HG02759 (cell line): ENCODE results near the gene DLST.

Source experiments
- ATAC-seq: cut with Tn5 transposase; IDR thresholded peaks from one replicate; pipeline ENCODE4 v1.9.1; 2021; ENCODE audit warnings: mild to moderate bottlenecking, moderate library complexity; ENCODE audit not compliant: unreplicated experiment

The DLST gene

GRCh38 chr14:74938531-74939495, 57.1 kb downstream of the DLST start:
- ATAC-seq, result no peak

DNA sequence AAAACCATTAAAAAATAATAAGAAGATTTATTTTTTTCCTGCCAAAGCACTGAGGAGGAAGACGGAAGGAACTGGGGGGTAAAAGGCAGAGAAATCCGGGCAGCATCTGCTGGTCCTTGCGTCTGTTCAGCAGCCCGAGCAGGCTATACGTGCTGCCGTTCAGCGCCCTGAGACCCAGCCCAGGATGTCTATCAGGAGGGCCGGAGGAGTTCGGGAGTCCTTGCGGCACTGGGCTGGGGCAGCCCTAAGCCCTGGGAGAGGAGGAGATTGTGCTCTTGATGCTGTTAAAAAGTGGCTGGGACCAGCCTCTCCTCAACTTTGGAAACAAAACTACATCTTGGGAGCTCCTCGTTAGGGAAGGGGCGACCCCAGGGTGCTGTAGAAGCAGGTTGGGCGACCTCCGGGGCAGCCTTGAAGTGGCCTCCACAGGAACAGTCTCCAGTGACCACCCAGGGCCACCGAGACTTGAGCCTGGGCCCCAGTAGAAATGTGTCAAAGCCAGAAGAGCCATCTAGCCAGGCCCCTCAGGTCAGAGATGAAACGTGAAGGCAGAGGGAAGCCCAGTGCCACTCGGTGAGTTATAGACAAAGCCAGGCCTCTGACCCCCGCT, 59.3 kb downstream of the DLST start:
- ATAC-seq, result no peak

- peak; percentile 56 for ATAC-seq
Measured at GRCh38 chr14:74941676-74942097, 60.0 kb downstream of the DLST start.

DNA sequence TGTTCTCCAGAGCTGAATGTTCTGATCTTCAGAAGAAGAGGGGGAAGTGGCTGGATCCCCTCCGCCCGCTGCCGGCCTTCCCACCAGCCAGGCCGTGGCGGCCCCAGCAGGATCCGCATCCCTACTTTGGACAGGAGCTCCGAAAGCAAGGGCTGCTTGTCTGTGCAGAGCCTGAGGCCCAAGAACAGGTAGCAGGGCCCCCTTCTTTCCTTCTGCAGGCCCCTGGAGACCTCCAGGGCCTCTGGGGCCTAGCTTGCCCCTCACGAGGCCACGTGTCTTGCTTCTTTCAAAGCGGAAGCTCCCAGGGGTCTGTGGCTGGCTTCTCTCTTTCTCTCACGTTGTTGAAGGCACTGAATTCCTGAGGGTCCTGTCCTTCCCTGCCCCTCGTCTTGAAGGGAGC, 60.5 kb downstream of the DLST start:
- peak; percentile 25 for ATAC-seq

GRCh38 chr14:74942608-74943007, 60.9 kb downstream of the DLST start:
- no peak for ATAC-seq

GRCh38 chr14:74945261-74945851, 63.6 kb downstream of the DLST start:
- ATAC-seq, result no peak

GRCh38 chr14:74945852-74946658, 64.3 kb downstream of the DLST start:
- ATAC-seq, result no peak

DNA sequence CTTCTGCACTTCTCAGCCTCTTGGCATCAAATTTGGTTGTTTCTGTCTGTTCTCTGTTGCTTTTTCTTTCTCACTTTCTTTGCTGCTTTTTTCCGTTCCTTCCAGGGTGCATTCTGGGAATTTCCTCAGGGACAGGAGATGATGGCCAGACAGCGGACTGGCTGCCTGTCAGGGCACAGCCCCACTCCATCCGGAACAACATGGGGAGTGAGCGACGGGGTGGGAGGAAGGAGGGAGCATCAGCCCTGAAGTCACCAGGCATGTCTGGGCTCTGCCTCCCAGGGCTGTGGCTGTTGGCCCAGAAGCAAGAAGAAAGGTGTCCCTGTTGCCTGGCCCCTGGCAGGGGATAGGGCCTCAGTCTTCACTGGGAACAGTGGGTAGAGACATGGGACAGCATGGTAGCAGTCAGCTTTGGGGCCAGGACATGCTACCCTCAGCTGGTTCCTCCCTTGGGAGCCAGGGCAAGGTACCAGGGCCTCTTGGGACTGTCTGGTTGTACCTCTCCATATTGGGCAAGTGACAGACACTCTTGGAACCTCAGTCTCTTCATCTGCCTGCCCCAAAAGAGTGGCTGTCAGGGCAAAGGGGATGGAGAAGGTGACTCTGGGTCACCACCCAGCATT, 65.1 kb downstream of the DLST start:
- no peak for ATAC-seq

- ATAC-seq, result no peak
Measured at GRCh38 chr14:74947353-74948227, 65.9 kb downstream of the DLST start.

GRCh38 chr14:74948228-74949175, 66.8 kb downstream of the DLST start:
- no peak for ATAC-seq

- no peak for ATAC-seq
Measured at GRCh38 chr14:74949191-74949601, 67.5 kb downstream of the DLST start.

GRCh38 chr14:74949859-74950573, 68.3 kb downstream of the DLST start:
- ATAC-seq, result no peak

- ATAC-seq, result no peak
Measured at GRCh38 chr14:74950795-74951442, 69.2 kb downstream of the DLST start.

- no peak for ATAC-seq
Measured at GRCh38 chr14:74951443-74952179, 69.9 kb downstream of the DLST start.

DNA sequence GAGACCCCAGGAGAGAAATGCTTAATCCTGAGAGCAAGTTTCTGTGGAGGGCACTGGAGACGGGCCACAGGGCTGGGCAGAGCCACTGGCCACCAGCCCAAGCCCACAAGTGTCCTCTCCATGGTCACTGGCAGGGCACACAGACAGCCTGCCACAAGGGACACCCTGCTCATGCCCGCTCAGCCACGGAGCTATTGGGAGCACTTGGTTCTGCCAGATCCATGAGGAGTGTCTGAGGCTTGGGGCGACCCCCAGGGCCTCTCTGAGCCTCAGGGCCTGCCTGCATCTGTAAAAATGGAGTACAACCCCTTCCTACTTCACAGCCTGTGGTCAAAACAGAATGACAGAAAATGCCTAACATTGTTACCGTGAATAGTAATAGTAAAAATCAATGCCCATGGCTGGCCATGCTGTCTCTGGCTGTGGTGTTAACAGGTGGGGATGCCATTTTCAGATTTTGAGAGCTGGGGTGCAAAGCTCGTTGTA, 70.5 kb downstream of the DLST start:
- no peak for ATAC-seq

DNA sequence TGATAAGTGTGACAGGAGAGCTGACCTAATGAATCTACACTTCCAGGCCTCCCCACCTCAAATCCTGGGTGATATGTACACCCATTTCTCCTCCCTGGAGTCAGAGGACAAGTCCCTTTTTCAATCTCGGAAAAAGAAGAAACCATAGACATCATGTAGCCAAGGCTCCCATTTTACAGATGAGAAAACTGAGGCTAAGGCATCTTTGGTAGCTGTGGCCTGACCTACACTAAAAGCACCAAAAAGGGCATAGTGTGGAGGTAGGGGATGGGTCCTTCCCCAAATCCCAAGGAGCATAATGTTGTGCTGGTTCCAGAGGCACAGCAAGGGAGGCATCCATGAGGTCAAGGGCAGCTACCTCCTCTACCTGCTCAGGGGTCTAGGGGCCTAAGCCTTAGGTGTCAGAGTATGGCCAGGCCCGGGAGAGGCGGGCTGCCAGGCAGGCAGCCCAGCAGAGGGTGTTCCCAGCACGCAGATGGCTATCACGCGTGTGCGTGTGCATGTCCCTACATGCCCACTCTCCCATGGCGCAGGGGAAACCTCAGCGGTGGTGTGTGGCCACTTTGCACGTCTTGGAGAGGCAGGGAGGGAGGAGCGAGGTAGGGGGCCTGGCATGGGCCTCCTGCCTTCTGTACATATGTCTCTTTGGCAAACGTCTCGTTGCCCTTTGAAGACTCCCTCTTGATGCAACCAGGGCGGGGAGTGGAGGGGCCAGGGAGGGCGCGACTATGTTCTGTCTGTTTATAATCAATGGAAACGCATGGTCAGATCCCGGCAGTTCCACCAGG, 71.2 kb downstream of the DLST start:
- no peak for ATAC-seq
